ENCODE measurements around the gene OSGEPL1. TPM values are rescaled to one million over a fixed set of nuclear protein-coding genes. Genes with fewer than 3 reads are reported as not detected.

The OSGEPL1 gene
- total and polyA plus RNA-seq, 2 experiments from 2014 or later: 12.5 to 19.0 TPM

DNA sequence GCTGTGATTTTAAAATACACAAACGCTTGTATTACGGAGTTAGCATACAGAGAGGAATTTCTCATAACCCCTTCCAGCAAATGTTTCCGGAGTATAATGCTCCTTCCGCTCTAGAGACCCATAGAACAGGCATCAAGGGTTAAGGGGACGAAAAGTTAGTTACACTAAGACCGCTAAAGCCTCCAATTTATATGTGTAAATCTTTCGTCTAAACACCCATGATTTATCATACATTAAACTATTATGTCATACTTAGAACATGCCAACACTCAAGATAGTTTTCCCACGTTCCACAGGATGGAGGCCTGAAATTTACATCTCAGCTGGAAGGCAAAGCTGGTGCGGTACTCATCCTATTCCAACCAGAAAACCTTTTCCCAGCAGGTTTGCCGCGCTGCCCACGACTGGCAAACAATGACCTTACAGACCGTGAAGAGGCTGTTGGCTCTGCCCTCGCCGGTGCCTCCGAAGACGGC lies 20.9 kb upstream of the OSGEPL1 start:
- peak overlapping the region; percentile 61 for H3K4me3 ChIP-seq
- H3K36me3 ChIP-seq: peaks cover 16% of the 10 kb centered on the region
- H3K9me3 ChIP-seq (ENCODE audit: low read depth): no peaks in the 10 kb centered on the region
- peaks cover 18% of the 10 kb centered on the region for H3K4me1 ChIP-seq (ENCODE audit: low read depth)
- TF ChIP-seq, protein P1, sequence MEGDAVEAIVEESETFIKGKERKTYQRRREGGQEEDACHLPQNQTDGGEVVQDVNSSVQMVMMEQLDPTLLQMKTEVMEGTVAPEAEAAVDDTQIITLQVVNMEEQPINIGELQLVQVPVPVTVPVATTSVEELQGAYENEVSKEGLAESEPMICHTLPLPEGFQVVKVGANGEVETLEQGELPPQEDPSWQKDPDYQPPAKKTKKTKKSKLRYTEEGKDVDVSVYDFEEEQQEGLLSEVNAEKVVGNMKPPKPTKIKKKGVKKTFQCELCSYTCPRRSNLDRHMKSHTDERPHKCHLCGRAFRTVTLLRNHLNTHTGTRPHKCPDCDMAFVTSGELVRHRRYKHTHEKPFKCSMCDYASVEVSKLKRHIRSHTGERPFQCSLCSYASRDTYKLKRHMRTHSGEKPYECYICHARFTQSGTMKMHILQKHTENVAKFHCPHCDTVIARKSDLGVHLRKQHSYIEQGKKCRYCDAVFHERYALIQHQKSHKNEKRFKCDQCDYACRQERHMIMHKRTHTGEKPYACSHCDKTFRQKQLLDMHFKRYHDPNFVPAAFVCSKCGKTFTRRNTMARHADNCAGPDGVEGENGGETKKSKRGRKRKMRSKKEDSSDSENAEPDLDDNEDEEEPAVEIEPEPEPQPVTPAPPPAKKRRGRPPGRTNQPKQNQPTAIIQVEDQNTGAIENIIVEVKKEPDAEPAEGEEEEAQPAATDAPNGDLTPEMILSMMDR (IDR thresholded peaks at IDR 0.05; ENCODE audit: low read depth, low read length): no peak
- peak overlapping the region; percentile 95 for H3K27ac ChIP-seq
- H3K27me3 ChIP-seq: no peaks in the 10 kb centered on the region
- peak; percentile 41 to 49 for DNase-seq (ENCODE audit: low read depth in 1 of 2, low spot score in 1 of 2)

DNA sequence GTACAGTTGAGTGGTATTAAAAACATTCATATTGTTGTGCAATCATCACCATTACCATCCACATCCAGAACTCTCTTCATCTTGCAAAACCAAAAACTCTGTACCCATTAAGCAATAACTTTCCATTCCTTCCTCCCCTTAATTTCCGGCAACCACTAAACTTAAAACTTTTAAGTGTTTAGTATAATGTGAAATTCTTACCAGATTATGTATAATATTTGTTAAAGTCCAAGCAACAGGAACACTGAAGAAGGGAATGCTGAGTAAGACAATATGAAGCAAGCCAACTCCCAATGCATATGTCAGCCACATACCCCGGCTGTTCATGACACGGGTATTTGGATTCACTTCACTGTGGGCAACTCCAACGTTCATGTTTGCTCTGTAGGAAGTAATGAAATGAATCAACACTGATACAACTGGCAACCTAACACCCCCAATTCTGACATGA lies 19.7 kb upstream of the OSGEPL1 start:
- H3K27ac ChIP-seq: no peak overlapping the region
- DNase-seq (ENCODE audit: low read depth in 1 of 2, low spot score in 1 of 2): peak in 1 of 2 donors; percentile 43
- TF ChIP-seq, protein P1 (IDR thresholded peaks at IDR 0.05; ENCODE audit: low read depth, low read length): no peak
- peak overlapping the region; percentile 61 for H3K4me3 ChIP-seq
- no peaks in the 10 kb centered on the region for H3K27me3 ChIP-seq
- H3K4me1 ChIP-seq (ENCODE audit: low read depth): peaks cover 18% of the 10 kb centered on the region
- no peaks in the 10 kb centered on the region for H3K9me3 ChIP-seq (ENCODE audit: low read depth)
- H3K36me3 ChIP-seq: peaks cover 23% of the 10 kb centered on the region

DNA sequence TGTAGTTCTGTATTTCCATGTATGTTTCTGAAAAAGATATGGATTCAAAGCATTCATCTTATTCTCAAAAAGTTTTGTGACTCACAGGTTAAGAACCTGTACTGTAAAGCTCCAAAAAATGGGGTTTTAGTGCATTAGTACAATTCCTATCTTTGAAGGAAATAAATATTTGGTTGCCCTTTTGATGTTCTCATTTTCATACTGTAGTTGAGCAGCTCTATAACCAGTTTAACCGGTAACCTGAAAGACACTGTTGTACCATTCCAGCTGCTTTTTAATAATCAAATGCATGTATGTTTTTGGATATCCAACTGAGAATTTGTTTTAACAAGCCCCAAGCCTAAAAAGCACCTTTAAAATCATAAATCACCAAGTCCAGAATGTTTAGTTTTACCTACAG lies 9.6 kb upstream of the OSGEPL1 start:
- Histone ChIP-seq H3K27ac (peak overlapping the region; percentile 84), H3K27me3 (no peaks in the 10 kb centered on the region), H3K9me3 (ENCODE audit: low read depth) (no peaks in the 10 kb centered on the region), H3K4me3 (no peak overlapping the region), H3K36me3 (peaks cover 44% of the 10 kb centered on the region), H3K4me1 (ENCODE audit: low read depth) (peaks cover 41% of the 10 kb centered on the region)
- no peak for DNase-seq (ENCODE audit: low read depth in 1 of 2, low spot score in 1 of 2)
- TF ChIP-seq, protein P1 (IDR thresholded peaks at IDR 0.05; ENCODE audit: low read depth, low read length): no peak

DNA sequence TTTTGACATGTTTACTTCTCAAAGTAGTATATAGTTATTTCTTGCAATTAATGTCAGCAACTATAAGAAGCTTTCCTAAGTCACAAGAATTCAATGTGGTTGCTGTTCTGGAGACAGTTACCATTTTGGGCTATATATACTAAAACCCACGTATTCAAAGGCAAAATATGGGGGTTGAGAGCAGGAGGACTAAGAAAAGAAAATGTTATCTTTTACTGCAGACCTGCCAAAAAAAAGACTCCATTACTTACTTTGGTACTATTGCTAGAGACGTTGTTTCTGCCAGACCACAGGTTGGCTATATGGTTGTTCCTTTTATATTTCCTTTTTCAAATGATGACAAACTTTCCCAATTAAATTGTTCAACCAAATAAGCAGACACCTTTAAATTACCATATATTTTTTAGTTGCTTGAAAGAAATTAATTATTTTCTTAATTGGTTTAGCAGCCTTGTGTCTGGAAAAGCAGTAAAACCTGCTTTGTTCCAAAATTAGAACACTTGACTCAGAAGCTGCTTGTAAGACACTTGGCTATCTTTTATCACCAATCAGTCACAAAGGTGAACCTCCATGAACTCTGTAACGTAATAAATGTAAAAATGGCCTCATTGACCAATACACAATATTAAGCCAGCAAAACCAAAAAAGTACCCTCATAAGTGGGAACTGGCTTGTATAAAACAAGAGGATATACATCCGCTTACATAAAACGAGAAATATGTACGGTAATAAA lies 8.2 kb upstream of the OSGEPL1 start:
- peaks cover 31% of the 10 kb centered on the region for H3K36me3 ChIP-seq
- H3K4me3 ChIP-seq: no peak overlapping the region
- peak overlapping the region; percentile 84 for H3K27ac ChIP-seq
- DNase-seq (ENCODE audit: low read depth in 1 of 2, low spot score in 1 of 2): peak in 1 of 2 donors; percentile 25
- TF ChIP-seq, protein P1 (IDR thresholded peaks at IDR 0.05; ENCODE audit: low read depth, low read length): no peak
- no peaks in the 10 kb centered on the region for H3K9me3 ChIP-seq (ENCODE audit: low read depth)
- peaks cover 43% of the 10 kb centered on the region for H3K4me1 ChIP-seq (ENCODE audit: low read depth)
- no peaks in the 10 kb centered on the region for H3K27me3 ChIP-seq

DNA sequence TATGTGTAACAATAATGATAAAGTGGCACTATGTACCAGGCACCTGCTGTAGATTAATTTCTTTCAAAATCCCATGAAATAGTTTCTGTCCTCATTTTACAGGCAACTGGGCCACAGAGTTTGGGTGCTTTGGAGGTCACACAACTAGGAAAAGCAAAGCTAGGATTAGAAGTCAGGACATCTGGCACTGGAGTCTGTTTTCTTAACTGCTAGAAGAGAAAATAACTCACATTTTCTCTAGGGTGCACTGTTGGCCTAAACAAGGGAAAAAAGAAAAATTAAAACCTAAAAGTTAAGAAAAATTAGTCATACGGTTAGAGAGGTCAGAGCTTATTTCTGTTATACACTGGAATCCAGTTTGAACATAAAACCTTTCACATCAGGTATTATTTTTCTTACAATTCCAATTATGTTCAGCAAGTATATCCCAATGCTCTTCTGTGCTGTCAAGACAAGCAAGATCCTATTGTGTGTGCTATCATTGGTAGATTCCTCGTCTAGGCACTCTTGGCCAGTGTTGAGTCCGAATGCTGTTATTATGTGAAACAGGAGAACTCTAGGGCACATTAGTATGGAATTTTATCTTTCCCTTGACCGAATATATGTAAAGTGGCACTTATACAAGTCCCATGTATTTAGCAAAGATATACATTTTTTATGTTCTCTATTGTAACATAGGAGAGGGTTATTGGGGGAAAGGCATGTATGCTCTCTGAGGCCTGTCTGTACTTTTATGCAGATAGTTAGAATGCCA lies 1.5 kb upstream of the OSGEPL1 start:
- TF ChIP-seq, protein P1 (IDR thresholded peaks at IDR 0.05; ENCODE audit: low read depth, low read length): no peak
- peaks cover 17% of the 10 kb centered on the region for H3K4me1 ChIP-seq (ENCODE audit: low read depth)
- no peaks in the 10 kb centered on the region for H3K9me3 ChIP-seq (ENCODE audit: low read depth)
- no peak overlapping the region for H3K27ac ChIP-seq
- H3K36me3 ChIP-seq: peaks cover 2% of the 10 kb centered on the region
- DNase-seq (ENCODE audit: low read depth in 1 of 2, low spot score in 1 of 2): peak in 1 of 2 donors; percentile 15
- no peaks in the 10 kb centered on the region for H3K27me3 ChIP-seq
- H3K4me3 ChIP-seq: no peak overlapping the region

All from cardiac muscle cell (in vitro differentiated cells and primary cell).